ENCODE results near the gene ANKRD42.
A peak's percentile ranks its signal among the peaks of the same experiment; 100 is the strongest.

Gene ANKRD42

GRCh38 chr11:83157594-83158356 lies 35.7 kb upstream of the ANKRD42 start (continued):
- peak; percentile 78 for TF ChIP-seq ZNF76 (tag by site-specific recombination; IDR thresholded peaks at IDR 0.05; ENCODE audit: borderline replicate concordance, low read depth)
- peak; percentile 41; the same call in 1 of the 2 replicates for TF ChIP-seq PATZ1 (tag by site-specific recombination; IDR thresholded peaks at IDR 0.05)
- TF ChIP-seq ZNF621 (tag by site-specific recombination; IDR thresholded peaks at IDR 0.05): no peak
- TF ChIP-seq SP3 (tag by site-specific recombination; IDR thresholded peaks at IDR 0.05): peak; percentile 18; the same call in 1 of the 2 replicates
- peak; percentile 15 for TF ChIP-seq ZBTB26 (tag by site-specific recombination; optimal IDR thresholded peaks at IDR 0.05)
- TF ChIP-seq ZBTB20 (tag by site-specific recombination; IDR thresholded peaks at IDR 0.05): peak; percentile 81
- TF ChIP-seq ZBTB10 (tag by site-specific recombination; IDR thresholded peaks at IDR 0.05): 0 out of 2 replicates have a peak, but pooled peaks have one; percentile 18
- no peak for TF ChIP-seq SP7 (tag by site-specific recombination; IDR thresholded peaks at IDR 0.05)
- TF ChIP-seq PRDM4 (tag by site-specific recombination; IDR thresholded peaks at IDR 0.05): 0 out of 2 replicates have a peak, but pooled peaks have one; percentile 13
- peak; percentile 4; the same call in 1 of the 2 replicates for TF ChIP-seq REST (tag by site-specific recombination; IDR thresholded peaks at IDR 0.05)

- H3K4me3 ChIP-seq (ENCODE audit: low read depth, low read length): peak overlapping the region; percentile 98
- no peak overlapping the region; the same call in 1 of the 2 replicates for H3K27ac ChIP-seq (ENCODE audit: extremely low read depth, low read depth, low read length)
- H3K4me1 ChIP-seq (ENCODE audit: control insufficient read depth, insufficient read depth, low read length): peaks cover 5% of the 10 kb centered on the region
- CTCF ChIA-PET: interaction anchor here (0.9 to 2.2 kb wide), 2 partner anchors 71 to 291 kb away, joined by 4 to 7 read pairs; no protein-coding TSS in a partner anchor
- peaks cover 0 to 35% of the 10 kb centered on the region in 2 experiments; a peak in 1 of 3 replicates for H3K36me3 ChIP-seq (ENCODE audit: control insufficient read depth in 2 of 2, insufficient read depth in 1 of 2, low read length in 2 of 2)
- POLR2A ChIA-PET: interaction anchor here (0.7 to 3.2 kb wide), 4 partner anchors 11 to 258 kb away, joined by 3 to 34 read pairs (median 17); partner anchors contain the start of genes ANKRD42, PRCP and RAB30
- no peaks in the 10 kb centered on the region for H3K9me3 ChIP-seq (ENCODE audit: control insufficient read depth, insufficient read depth, low read depth, low read length)
- TF ChIP-seq ZNF561 (tag by site-specific recombination; IDR thresholded peaks at IDR 0.05; ENCODE audit: borderline replicate concordance) (no peak), PRDM1 (tag by site-specific recombination; IDR thresholded peaks at IDR 0.05) (peak; percentile 59), ZFP3 (tag by site-specific recombination; IDR thresholded peaks at IDR 0.05; ENCODE audit: low read depth) (no peak), PRDM6 (tag by site-specific recombination; IDR thresholded peaks at IDR 0.05) (peak; percentile 43; the same call in 1 of the 2 replicates), ZNF394 (tag by site-specific recombination; IDR thresholded peaks at IDR 0.05; ENCODE audit: borderline replicate concordance) (no peak), GLI4 (tag by site-specific recombination; IDR thresholded peaks at IDR 0.05) (no peak), ZNF148 (tag by site-specific recombination; IDR thresholded peaks at IDR 0.05; ENCODE audit: borderline replicate concordance) (no peak)
Observed at GRCh38 chr11:83158357-83158786, 35.1 kb upstream of the ANKRD42 start.
